ENCODE results near the gene DNAH14.
"Not testable (repeated sequence)": the region's sequence is repeated elsewhere in the genome, so short reads cannot be mapped to it uniquely, and the experiment has no call there.

The DNAH14 gene

DNA sequence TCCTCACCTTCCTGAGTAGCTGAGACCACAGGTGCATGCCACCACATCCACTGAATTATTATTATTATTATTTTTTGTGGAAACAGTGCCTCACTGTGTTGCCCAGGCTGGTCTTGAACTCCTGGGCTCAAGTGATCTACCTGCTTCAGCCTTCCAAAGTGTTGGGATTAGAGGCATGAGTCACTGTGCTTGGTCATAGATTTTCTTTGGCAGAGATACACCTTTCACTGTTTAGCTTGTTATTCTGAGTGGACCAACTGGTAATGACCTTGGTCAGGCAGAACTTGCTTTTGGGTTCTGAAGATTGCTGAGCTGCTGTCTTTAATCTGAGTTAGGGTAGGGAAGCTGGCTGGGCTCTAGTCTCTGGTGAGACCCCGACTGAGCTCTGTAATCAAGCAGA, 66.8 kb downstream of the DNAH14 start:
- DNase-seq (no peak), ATAC-seq (no peak)

DNA sequence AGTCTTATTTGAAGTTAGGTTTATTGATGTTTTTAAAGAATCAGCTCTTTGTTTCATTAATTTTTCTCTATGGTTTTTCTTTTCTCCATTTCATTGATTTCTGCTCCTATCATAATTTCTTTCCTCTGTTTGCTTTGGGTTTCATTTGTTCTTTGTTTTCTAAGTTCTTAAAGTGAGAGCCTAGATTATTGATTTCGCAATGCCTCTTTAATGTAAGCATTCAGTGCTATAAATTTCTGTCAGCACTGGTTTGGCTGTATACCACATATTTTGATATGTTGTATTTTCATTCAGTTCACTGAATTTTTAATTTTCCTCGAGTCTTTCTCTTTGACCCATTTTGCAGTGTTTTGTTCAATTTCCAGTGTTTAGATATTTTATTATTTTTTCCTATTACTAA, 68.7 kb downstream of the DNAH14 start:
- DNase-seq (no peak), ATAC-seq (no peak)

DNA sequence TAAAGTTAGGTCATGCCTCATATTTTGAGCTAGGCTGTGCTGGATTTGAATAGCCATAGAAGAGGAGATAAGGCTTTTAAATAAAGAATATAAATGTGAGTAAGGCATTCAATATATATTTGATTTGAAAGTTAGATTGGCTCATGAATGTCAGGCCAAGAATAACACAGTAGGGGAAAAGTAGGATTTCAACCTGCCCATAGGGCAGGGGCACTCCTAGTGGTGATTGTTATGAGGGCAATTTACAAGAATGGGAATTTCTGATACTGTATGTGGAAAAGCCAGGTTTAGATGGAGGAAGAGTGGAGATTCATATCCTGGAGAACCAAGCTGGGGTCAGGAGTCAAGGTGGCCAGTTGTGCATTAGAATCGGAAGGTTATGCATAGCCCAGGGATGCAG, 74.9 kb downstream of the DNAH14 start:
- ATAC-seq = no peak
- DNase-seq = no peak

DNA sequence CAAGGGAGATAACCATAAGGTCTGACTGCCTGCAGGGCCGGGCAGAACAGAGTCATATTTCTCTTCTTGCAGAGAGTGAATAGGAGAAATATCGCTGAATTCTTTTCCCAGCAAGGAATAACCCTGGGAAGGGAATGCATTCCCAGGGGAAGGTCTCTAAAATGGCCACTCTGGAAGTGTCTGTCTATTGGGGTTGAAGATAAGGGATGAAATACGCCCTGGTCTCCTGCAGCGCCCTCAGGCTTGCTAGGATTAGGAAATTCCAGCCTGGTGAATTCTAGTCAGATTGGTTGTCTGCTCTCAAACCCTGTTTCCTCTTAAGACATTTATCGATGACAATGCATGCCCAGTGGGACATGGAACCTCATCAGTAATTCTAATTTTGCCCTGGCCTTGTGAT, 76.9 kb downstream of the DNAH14 start:
- not testable (repeated sequence) for DNase-seq, ATAC-seq

DNA sequence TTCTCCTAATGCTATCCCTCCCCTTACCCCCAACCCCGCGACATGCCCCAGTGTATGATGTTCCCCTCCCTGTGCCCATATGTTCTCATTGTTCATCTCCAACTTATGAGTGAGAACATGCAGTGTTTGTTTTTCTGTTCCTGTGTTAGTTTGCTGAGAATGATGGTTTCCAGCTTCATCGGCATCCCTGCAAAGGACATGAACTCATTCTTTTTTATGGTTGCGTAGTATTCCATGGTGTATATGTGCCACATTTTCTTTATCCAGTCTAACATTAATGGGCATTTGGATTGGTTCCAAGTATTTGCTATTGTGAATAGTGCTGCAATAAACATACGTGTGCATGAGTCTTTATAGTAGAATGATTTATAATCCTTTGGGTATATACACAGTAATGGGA, 78.6 kb downstream of the DNAH14 start:
- not testable (repeated sequence) for DNase-seq, ATAC-seq

DNA sequence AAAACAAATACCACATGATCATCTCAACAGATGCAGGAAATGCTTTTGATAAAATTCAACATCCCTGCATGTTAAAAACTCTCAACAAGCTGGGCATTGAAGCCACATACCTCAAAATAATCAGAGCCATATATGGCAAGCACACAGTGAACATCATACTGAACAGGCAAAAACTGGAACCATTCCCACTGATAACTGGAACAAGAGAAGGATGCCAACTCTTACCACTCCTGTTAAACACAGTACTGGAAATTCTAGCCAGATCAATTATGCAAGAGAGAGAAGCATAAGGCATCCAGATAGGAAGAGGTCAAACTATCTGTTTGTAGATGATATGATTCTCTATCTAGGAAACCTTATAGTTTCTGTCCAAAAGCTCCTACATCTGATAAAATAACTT, 91.6 kb downstream of the DNAH14 start:
- ATAC-seq = no peak
- no peak for DNase-seq

DNA sequence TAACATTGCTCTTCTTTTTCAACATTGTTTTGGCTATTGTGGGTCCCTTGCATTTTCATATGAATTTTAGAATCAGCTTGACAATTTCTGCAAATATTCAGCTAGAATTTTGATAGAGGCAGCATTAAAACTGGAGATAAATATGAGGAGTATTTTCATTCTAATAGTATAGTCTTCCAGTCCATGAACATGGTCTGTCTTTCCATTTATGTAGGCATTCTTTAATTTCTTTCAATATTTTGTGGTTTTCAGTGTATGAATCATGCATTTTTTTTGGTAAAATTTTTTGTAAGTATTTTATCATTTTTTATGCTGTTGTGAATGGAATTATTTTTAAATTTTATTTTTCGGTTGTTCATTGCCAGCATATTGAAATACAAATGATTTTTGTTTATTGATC, 97.2 kb downstream of the DNAH14 start:
- ATAC-seq (no peak), DNase-seq (no peak)

DNA sequence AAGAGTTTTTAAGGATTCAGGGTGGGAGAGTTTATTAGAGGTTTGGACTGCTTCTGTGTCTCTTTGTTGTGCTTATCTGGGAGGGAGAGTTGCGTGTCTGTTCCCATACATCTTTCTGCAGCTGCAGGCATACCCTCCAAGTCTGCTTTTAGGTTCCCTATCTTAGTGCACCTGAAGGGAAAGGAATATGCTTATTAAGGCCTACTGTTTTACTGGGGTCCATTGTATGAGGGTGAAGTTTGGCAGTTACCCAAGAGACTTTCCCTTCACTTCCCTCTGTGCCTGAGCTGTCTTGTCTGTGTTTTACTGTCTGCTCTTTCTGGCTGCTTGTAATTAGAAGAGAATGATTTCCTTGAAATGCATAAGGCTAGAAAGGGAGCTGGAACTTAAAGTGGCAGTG, 107.0 kb downstream of the DNAH14 start:
- DNase-seq, ATAC-seq: not testable (repeated sequence)

DNA sequence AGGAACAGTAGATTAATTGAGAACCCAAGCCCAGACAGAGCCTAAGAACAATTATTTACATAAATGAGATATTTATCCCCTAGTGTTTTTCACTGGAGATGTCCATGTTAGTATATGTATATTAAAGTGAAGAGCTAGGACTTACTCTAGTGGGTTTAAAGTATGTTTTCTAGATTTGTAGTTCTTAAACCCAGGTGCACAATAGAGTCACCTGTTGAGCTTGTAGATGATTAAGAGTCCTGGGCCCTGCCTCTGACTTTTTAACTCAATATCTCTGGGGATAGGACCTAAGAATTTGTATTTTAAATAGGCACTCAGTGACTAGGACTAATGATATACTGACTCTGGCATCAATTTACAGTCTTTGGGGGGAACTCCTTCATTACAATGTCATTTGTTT, 112.8 kb downstream of the DNAH14 start:
- no peak for ATAC-seq
- no peak for DNase-seq

DNA sequence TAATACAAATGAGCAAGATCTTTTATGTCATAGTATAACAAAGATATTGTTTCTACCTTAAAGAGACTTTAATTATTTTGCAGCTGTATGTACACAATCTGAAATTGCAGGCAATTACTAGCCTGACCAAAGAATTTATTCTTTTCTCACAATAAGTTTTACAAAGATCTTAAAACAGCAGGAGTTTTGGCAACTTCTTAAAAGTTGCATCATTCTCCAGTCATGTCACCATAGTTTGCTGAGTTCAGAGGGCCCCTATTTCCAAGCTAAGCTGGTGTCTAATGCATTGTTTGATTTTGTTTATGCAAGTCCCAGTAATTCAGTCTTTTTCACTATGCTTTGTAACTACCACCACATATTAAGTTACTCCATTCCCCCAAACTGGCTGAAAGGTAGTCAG, 114.8 kb downstream of the DNAH14 start:
- no peak for DNase-seq
- no peak for ATAC-seq

DNA sequence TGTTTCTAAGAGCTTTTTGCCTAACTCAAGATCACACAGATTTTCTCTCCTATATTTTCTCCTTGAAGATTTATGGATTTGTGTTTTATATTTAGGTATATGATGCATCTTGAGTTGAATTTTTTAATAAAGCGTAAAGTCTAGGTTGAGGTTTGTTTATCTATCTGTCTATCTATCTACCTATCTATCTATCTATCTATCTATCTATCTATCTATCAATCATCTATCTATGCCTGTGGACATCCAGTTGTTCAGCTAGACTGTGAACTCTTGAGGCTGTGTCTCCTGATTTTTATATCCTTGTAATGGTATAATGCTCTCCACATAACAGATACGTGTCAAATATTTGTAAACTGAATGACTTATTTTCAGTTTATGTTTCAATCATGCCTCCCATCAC, 120.1 kb downstream of the DNAH14 start:
- DNase-seq (no peak), ATAC-seq (no peak)

DNA sequence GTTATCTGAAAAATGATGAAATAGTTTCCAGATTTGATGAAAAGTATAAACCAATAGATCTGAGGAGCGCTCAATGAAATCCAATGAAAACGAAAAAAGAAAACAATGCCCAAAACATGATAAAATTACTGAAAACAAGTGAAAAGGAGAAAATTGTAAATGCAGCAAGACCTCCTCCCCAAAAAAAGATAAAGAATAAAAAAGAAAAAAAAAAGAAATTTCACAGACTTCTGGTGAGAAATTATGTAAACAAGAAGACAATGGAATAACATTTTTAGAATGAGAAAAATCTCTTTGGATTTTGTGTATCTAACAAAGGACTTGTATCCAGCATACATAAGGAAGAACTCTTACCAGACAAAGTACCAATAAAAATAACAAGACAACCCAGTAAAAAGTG, 134.2 kb downstream of the DNAH14 start:
- ATAC-seq (no peak), DNase-seq (no peak)

DNA sequence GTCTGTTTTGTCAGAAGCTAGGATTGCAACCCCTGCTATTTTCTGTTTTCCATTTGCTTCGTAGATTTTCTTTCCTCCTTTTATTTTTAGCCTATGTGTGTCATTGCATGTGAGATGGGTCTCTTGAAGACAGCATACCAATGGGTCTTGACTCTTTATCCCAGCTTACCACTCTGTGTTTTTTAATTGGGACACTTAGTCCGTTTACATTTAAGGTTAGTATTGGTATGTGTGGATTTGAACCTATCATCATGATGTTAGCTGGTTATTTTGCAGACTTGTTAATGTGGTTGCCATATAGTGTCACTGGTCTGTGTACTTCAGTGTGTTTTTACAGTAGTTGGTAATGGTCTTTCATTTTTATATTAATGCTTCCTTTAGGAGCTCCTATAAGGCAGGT, 141.5 kb downstream of the DNAH14 start:
- DNase-seq = no peak
- ATAC-seq = no peak

DNA sequence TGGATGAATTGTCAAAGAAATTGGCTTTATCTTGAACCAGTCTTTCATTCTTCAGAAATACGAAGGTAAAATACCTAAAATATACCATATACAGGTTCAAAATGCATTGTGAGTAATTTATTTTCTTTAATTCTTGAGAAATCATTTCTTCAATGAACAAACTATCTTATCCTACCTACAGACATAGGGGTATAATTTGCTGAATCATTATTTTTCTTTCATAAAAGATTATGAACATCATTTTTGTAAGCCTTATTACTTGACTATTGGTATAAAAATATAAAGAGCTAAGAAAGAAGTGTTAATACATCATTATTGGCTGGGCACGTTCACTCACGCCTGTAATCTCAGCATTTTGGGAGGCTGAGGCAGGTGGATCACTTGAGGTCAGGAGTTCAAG, 167.7 kb downstream of the DNAH14 start:
- ATAC-seq = no peak

DNA sequence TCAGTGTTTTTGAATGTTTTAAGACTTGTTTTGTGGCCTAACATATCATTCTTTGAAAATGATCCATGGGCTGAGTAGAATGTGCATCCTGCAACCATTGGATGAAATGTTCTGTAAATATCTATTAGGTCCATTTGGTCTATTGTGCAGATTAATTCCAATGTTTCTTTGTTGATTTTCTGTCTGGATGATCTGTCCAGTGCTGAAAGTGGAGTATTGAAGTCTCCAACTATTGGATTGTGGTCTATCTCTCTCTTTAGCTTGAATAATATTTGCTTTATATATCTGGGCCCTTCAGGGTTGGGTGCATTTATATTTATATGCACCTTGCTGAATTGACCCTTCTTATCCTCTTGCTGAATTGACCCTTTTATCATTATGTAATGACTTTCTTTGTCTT, 181.5 kb downstream of the DNAH14 start:
- DNase-seq (no peak), ATAC-seq (no peak)

More for the DNA sequence above, 167.7 kb downstream of the DNAH14 start:
- no peak for DNase-seq

DNA sequence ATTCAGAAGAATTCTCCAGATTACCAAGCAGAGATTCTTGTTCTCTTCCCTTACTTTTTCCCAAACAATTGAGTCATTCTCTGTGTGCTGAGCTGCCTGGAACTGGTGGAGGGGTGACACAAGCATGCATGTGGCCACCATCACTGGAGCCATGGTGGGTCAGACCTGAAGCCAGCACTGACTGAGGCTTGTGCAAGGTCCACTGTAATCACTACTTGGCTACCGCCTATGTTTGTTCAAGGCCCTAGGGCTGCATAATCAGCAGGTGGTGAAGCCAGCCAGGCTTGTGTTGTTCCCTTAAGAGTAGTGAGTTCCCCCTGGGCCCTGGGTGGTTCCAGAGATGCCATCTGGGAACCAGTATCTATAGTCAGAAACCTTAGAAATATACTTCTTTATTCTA, 183.8 kb downstream of the DNAH14 start:
- DNase-seq (no peak), ATAC-seq (no peak)

DNA sequence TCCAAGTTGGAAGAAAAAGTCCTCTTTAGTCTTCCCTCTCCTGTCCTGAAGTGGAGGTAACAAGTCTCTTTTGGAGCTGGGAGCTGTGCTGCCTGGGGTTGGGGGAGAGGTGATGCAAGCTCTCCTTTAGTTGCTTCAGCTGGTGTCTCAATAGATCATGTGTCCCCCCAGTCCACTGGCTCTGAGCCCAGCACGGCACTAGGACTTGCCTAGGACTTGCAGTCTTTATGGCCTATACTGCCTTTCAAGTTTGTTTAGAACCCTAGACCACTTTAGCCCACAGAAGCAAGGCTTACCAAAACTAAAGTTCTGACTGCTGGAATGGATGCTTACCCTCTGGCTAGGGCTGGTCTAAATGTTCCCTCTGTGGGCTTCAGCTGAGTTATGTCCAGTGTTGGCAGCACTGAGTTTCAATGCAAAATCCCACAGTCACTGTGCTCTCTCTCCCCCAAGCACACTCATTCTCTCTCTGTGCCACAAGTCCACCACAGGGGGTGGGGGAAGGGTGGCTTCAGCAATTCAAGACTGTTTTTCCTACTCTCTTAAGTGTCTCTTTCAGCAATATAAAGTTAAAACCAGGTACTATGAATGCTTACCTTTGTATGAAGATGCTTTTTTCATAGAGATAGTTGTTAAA, 185.0 kb downstream of the DNAH14 start:
- no peak for ATAC-seq
- no peak for DNase-seq

DNA sequence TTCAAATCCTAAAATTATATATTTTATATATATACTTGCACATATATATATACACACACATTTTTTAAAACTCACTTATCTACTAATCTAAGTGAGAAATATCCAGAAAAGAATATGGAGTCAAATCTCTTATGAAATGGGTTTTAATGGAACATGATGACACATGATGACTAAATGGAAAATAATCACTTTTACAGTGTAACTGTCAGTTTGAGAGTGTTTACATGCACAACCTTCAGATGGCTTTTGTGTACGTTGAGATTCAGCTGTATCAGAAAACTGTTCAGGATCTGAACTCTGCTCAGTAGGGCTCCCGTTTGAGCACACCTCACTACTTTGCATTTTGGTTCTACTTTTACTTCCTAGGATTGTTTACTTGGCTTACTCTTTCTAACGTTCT, 189.8 kb downstream of the DNAH14 start:
- DNase-seq = no peak
- no peak for ATAC-seq

DNA sequence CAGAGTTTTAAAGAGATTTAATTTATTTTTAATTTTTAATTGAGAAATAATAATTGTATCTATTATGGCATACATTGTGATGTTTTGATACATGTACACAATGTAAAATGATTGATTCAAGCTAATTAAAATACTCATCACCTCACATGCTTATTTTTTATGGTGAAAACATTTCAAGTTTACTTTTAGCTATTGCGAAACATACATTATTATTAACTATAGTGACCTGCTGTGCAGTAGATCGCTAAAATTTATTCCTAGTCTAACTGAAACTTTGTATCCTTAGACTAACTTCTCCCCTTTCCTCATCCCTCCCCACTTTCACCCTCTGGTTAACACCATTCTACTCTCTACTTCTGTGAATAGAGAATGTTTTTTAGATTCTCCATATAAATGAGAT, 191.6 kb downstream of the DNAH14 start:
- no peak for ATAC-seq
- no peak for DNase-seq

DNA sequence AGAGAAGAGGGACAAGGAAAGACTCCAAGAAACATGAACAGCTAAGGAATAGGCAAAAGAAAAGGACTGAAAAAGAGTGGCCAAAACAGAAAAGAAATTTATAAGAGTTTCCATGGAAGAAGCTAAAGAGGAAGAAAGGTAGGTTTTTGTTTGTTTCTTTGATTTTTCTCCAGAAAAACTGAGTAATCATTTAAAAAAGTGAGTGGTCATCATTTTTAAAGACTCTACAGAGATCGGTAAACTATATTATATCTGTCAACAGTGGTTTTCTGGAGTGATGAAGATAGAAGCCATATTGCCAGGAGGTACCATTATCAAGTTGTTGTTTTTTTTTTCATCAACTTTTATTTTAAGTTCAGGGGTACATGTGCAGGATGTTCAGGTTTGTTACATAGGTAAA, 202.4 kb downstream of the DNAH14 start:
- ATAC-seq (no peak), DNase-seq (no peak)

DNA sequence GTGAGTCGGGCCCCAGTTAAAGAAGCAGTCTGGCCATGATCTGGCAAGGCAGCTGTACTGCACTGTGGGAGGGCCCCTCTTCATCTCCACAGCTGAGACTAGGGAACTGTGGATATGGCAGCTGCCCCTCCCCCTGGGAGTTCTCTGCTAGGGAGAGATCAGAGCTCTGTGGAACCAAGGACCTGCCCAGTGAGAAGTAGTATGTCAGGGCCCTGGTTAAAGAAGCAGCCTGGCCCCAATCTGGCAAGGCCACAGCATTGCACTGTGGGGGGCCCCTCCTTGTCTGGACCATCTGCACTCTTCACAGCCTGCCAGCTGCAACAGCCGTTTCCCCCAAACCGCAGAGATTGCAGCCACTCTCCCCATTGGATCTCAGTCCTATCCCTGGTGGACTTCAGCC, 208.5 kb downstream of the DNAH14 start:
- ATAC-seq (no peak), DNase-seq (no peak)

DNA sequence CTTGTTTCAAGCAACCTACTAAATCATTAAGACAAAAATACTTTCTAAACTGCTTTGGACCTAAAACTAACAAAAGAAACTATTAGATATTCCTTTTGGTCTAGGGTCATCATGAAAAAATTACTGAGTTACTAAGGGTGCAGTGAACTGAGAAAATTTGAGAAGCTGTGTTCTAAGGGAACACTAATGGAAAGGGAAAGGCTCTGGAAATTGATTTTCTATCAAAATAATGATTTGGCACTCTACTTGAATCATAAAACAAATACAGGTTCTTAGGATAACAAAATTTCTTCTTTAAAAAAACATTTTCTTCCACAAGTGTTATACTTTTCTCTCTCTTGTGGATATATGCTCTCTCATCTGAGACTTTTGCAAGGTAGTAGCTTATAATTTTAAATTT, 213.5 kb downstream of the DNAH14 start:
- ATAC-seq (no peak), DNase-seq (no peak)

DNA sequence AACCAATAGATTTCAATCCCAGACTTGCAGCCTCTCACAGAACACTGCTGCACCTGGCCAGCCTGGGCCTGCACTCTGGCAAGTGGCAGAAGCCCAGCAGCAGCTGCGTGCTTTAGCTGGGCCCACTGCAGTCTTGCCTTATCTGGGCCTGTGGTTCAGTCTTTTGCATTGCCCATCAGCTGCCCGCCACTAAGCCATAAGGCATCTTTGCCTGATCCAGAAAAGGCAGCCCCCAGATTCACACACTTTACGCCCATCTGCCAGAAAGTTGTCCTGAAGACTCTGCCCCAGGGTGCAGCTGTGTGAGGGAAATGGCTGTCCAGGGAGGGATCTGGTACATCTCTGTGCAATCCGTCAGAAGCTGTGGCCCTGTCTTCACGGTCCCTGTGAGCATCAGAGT, 217.0 kb downstream of the DNAH14 start:
- ATAC-seq = no peak
- no peak for DNase-seq

DNA sequence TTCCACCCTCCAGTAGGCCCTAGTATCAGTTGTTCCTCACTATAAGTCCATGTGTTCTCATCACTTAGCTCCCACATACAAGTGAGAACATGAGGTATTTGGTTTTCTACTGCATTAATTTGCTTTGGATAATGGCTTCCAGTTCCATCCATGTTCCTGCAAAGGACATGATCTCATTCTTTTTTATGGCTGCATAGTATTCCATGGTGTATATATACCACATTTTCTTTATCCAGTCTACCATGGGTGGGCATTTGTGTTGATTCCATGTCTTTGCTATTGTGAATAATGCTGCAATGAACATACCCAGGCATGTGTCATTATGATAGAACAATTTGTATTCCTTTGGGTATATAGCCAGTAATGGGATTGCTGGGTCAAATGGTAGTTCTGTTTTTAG, 218.3 kb downstream of the DNAH14 start:
- not testable (repeated sequence) for DNase-seq, ATAC-seq

DNA sequence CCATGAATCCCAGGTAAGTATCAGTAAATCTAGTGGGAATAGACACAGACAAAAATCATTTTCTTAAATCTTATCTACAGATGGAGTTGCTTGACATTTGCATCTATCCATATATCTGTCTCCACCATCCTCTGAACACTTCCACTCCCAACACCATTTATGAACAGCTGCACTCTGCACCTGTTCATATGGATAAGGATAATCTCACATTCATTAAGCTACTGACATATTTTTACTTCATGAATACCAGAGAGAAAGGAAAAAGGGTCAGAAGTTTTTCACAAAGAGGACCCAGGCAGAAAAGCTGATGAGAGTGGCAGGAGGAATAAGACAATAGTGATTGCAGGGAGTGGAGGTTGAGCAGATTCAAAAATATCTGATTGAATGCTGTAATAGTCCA, 222.6 kb downstream of the DNAH14 start:
- DNase-seq (no peak), ATAC-seq (no peak)
